ENCODE data around the gene DUS4L.

GRCh38 chr7:107599262-107599661, 35.5 kb downstream of the DUS4L start:
- TF ChIP-seq CTCF (IDR thresholded peaks at IDR 0.05) (no peak), POLR2AphosphoS5 (IDR thresholded peaks at IDR 0.05; ENCODE audit: low read depth, low read length) (no peak), TCF7L2 (IDR thresholded peaks at IDR 0.05; ENCODE audit: low read depth, low read length) (no peak), REST (IDR thresholded peaks at IDR 0.05; ENCODE audit: insufficient read depth in 1 of 2, low read depth in 2 of 2, low read length in 1 of 2) (no peak), SIN3A (IDR thresholded peaks at IDR 0.05; ENCODE audit: borderline replicate concordance, insufficient read depth, low read depth, low read length) (no peak)
